HG03457 (cell line): ENCODE measurements around the gene CHD5.

Experiments used
- ATAC-seq: cut with Tn5 transposase; IDR thresholded peaks from one replicate; pipeline ENCODE4 v1.9.1; 2021; ENCODE audit warnings: moderate number of reproducible peaks; ENCODE audit not compliant: unreplicated experiment

CHD5 gene

DNA sequence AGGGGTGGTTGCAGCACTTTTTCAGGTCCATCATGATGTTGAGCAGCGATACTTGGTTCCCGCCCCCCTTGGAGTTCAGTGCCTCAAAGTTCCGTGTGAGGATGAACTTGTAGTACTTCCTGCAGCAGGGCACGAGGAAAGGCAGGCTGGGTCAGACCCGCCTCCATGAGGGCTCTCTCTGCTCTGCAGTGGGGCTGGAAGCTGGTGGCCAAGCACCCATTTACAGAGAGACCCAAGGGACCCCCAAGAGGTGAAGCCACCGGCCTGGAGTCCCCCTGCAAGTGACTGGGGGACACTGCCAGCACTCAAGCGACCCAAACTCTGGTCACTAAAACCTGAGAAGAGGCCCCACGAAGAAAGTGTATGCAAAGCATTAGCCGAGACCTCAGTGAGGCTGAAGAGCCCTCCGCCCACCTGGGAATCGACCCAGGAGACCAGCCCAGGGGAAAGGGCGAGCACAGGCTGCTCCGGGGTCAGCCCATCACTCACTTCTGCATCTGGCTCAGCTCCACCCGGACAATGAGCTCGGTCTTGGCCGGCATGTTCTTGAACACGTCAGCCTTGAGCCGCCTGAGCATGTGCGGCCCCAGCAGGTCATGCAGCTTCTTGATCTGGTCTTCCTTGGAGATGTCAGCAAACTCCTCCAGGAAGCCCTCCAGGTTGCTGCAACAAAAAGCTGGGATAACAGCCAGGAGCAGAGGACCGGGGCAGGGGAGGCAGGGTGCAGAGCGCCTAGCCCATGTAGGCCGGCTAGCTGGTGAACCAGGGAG lies 45.2 kb downstream of the CHD5 start:
- ATAC-seq, result no peak

GRCh38 chr1:6134206-6134605 lies 45.9 kb downstream of the CHD5 start:
- ATAC-seq, result no peak

DNA sequence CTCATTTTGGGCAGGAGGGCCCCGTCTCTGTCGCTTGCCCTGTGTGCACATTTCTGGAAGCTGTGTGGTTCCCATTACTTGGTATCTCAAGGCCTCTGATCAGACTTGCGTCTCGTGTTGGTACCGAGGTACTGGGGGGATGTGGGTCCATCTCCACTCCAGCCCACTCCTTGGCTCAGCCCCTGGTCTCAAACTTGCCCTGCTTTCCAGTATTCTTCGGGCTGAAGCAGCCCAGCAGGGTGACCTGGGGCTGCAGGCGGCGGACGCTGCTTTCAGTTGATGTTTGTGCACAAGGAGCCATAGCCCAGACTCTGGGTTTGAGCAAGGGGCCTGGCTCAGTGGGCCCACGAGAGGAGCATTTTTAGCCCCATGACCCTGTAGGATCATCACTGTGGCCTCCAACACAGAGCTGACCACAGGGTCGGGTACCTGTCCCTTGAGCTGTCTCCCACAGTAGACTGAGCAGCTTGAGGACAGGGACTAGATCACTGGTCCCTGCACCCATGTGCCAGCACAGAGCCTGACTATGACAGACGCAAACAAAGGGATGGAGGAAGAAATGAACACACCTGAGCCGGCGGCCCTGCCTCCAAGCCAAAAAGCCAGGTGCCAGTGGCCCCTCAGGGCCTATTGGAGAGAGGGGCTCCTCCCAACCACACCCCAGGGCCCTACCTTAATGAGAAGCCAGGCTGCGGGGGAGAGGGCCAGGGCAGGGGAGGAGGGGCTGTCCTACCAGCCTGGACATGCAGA lies 46.8 kb downstream of the CHD5 start:
- no peak for ATAC-seq

GRCh38 chr1:6131561-6131960 lies 48.6 kb downstream of the CHD5 start:
- no peak for ATAC-seq

- ATAC-seq, result no peak
Observed at GRCh38 chr1:6130596-6130995, 49.5 kb downstream of the CHD5 start.

DNA sequence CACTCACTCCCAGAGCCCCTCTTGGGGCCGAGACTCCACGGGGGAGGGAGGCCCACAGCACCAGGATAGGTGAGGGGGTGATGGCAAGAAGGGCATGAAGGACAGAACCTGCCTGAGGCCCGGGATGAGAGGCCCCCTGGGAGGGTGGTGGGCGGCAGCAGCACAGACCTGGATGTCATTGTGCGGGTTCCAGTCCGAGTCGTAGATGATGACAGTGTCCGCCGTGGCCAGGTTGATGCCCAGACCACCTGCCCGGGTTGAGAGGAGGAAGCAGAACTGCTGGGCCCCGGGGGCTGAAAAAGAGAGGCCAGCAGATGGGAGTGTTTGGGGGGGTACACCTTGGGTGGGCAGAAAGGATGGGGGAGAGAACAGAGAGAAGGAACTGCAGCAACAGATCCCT lies 50.1 kb downstream of the CHD5 start:
- no peak for ATAC-seq

DNA sequence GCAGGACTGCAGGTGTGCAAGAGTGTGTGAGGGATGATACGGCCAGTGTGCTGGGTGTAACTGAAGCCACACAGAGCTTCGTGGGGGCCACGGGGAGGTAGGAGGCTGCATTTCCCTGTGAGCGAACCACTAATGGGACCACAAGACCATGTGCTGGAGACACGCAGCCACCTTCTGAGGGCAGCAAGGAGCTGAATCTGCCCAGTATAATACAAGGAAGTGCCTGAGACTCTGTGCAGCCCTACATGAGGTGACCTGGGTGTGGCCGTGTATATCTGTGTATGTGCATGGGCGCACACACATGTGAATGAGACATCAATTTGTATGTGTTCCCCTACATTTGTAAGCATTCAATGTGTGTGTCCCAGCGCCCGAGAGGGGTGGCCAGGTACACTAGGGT lies 50.8 kb downstream of the CHD5 start:
- ATAC-seq, result no peak

DNA sequence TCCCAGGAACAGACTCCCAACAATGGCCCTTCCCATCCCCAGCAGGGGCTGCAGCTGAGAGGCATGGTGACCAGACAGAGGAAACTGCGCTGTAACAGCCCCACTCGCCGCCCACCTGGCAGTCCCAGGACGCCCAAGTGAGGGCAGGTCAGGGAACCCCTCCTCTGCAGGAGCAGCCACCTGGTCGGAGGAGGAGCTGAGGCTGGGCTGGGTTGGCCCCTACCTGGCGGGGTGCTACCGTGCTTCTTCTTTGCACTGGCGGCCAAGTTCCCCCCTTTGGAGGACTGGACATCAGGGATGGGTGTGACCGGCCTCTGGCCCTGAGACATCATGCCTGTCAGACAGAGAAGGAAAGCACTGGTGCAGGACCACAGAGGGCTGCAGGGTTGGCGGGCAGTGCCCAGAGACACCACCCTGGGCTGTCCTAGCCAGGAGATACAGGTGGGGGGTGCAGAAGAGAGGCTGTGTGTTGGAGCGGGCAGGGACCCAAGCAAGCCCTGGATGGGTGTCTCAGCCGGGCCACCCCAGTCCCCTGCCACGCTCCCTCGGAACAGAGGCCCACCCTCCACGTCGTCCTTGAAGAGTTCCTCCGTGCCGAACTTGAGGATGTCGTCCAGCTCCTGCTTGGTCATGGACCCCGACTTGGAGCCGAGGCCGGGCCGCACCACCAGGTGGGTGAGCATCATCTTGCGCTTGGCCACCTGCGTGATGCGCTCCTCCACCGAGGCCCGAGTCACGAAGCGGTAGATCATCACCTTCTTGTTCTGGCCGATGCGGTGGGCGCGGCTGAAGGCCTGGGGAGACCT lies 51.6 kb downstream of the CHD5 start:
- no peak for ATAC-seq

- no peak for ATAC-seq
Observed at GRCh38 chr1:6127587-6128163, 52.4 kb downstream of the CHD5 start.

DNA sequence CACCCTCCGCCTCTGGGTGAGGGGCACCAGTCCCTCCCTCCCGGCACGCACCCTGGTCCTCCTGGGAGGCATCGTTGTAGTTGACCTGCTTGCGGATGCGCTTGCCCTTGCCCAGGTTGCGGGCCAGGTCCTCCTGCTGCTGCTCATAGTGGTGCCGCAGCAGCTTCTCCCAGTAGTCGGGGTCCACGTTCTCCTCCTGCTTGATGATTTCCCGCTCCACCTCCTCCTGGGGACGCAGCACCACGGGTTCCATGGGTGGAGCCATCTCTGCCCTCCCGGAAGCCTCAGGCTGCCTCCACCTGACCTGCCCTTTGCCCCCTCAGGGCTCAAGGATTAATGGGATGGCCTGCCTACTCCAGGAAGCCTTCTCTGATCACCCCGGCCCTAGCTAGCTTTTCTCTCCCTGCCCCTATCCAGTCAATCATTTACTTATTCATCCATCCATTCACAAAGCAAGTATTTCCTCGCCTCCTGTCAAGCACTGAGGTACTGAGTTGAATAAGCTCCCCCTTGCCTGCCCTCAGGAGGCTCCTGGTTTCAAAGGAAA lies 53.5 kb downstream of the CHD5 start:
- no peak for ATAC-seq

DNA sequence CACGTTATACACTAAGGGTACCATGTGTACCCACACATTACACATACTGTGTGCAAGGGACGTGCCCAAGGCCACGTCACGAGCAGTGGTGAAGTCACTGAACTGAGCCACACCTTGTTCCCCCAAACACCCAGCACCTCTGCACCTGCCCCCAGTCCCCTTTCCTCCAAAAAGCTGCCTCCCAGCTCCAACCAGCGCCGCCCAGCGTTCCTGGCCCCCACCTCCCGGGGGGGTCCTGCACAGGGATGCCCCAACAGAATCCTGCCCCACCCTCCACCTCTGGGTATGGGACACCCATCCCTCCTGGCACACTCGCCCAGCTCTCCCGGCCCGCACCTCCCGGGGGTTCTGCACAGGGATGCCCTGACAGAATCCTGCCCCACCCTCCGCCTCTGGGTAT lies 54.1 kb downstream of the CHD5 start:
- ATAC-seq, result no peak

DNA sequence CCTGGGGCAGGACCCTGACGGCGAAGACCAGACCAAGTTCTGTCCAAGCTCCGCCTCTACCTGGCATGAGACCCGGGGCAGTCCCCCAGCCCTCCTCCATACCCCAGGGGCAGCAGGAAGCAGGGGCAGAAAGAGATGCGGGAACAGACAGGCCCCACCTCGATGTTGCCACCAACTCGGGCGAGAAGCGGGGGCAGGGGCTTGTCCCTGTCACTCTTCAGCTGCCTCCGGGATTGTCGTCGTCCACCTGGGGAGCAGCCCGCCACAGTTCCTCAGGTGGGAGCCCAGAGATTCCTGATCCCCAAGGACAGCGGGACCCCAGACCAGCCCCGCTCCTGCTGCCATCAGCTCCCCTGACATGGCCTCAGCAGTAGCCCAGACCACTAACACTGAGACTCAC lies 54.8 kb downstream of the CHD5 start:
- no peak for ATAC-seq

- no peak for ATAC-seq
Observed at GRCh38 chr1:6124746-6125365, 55.3 kb downstream of the CHD5 start.

DNA sequence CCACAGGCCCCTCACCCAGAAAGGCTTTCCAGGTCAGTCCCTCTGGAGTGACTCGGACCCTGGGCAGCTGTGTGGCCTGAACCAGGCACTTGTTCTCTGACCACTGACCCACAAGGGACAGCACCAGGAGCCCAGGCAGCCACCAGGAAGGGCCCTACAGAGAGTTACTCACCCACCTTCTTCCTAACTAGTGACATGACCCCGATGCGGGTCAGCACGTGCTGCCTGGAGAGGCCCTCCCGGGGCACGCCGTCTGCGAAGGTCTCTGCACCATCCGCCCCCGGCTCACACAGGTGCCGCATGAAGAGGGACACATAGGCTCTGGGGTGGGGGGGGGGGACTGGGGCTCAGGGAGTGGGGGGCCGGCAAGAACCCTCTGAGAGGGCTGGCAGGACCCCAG lies 55.8 kb downstream of the CHD5 start:
- ATAC-seq, result no peak

DNA sequence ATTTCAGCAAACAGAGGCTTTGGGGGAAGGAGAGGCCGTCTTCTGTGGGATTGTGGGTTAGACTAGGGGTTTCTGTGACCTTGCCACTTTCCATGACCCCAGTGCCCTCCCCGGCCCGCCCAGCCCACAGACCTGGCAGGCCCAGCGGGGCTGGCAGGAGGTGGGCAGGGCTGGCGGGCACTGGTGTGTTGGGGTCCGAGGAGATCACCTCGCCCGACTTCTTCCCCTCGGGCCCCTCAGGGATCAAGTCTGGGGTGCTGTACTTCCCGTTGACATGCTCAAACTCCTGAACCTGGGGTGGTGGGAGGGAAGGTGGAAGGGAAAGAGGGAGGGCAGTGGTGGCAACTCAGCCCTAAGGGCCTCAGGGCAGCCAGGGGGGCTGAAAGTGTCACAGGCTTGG lies 56.3 kb downstream of the CHD5 start:
- ATAC-seq, result no peak

- ATAC-seq, result no peak
Observed at GRCh38 chr1:6123083-6123482, 57.0 kb downstream of the CHD5 start.

DNA sequence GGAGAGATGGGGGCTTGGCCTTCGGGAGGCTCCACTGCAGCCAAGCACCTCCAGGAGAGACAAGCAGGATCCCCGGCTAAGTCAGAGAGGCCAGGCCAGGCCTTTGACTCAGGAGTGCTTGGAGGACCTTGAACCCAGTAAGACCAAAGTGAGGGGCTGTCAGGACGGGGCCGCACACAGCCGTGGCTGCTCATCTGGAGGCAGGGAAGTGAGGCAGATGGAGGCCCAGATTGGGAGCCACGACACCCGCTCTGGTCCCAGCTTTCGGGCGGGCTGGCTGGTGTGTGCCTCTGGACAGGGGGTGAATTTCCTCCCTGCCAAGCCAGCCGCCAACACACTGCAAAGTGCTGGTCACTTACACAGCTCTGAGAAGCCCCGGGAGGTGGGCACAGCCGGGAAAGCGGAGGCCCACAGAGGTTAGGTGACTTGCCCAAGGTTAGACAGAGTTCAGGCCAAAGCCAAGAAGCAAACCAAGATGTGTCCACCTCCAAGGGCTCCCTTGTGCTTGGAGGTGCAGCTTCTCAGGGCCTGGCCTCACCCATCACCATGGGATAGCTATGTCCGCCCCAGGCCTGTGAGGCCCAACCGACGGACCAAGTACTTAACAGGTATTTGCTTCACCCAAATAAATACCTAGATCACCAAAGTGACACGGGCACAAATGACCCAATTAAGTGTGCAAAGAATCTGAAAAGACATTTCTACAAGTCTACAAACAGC lies 58.3 kb downstream of the CHD5 start:
- no peak for ATAC-seq

DNA sequence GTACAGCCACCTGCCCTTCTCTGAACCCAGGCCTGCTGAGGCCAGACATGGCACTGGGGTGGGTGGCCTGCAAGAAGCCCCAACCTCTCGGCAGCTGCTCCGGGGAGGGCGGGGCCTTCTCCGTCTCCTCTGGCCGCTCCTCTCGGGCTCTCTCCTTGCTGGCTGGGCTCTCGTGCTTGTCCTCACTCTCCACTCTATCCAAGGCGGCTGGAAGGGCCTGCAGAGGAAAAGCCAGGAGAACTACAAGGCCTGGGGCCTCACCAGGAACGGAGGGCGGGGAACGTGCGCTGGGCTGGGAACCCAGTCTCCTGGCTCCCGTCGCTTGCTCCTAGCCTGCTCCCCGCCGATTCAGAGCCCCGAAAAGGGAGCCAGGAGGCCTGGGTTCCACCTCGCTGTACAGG lies 59.1 kb downstream of the CHD5 start:
- ATAC-seq, result no peak

DNA sequence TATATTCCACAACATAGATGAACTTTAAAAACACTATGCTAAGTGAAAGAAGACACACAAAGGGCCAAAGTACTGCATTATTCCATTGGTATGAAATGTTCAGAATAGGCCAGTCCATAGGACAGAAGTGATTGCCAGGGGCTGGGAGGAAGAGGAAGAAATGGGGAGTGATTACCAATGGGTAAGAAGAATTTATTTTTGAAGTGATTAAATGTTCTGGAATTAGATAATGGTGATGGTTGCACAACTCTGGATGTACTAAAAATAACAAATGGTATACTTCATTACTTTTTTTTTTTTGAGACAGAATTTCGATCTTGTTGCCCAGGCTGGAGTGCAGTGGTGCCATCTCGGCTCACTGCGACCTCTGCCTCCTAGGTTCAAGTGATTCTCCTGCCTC lies 61.7 kb downstream of the CHD5 start:
- ATAC-seq, result no peak

GRCh38 chr1:6117624-6118023 lies 62.5 kb downstream of the CHD5 start:
- no peak for ATAC-seq
